ENCODE data around the gene SLC44A3.

- TF ChIP-seq, protein P1, sequence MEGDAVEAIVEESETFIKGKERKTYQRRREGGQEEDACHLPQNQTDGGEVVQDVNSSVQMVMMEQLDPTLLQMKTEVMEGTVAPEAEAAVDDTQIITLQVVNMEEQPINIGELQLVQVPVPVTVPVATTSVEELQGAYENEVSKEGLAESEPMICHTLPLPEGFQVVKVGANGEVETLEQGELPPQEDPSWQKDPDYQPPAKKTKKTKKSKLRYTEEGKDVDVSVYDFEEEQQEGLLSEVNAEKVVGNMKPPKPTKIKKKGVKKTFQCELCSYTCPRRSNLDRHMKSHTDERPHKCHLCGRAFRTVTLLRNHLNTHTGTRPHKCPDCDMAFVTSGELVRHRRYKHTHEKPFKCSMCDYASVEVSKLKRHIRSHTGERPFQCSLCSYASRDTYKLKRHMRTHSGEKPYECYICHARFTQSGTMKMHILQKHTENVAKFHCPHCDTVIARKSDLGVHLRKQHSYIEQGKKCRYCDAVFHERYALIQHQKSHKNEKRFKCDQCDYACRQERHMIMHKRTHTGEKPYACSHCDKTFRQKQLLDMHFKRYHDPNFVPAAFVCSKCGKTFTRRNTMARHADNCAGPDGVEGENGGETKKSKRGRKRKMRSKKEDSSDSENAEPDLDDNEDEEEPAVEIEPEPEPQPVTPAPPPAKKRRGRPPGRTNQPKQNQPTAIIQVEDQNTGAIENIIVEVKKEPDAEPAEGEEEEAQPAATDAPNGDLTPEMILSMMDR (IDR thresholded peaks at IDR 0.05): no peak
- no peak for TF ChIP-seq POLR2AphosphoS5 (IDR thresholded peaks at IDR 0.05)
Measured at GRCh38 chr1:94823116-94823515, 3.0 kb downstream of the SLC44A3 start.
